Neural cell (in vitro differentiated cells): ENCODE results near the gene DPF3. TPM values are rescaled to one million over a fixed set of nuclear protein-coding genes. Genes with fewer than 3 reads are reported as not detected.

Experiments used
- H2AFZ ChIP-seq: fragments of 200-600, 300-800 bp; sonication (generic), shearing (Covaris generic); 2 replicates; pipeline ENCODE4 v1.6.0; 2014; ENCODE audit warnings: low read depth, mild to moderate bottlenecking, antibody characterized with exemption, low read length, moderate library complexity
- H3F3A ChIP-seq: fragments of 200-600 bp; shearing (Covaris generic); 2 replicates; pipeline ENCODE4 v1.6.1; 2016; ENCODE audit warnings: mild to moderate bottlenecking, moderate library complexity, mixed read lengths, antibody characterized with exemption, low read length; ENCODE audit not compliant: insufficient read depth, poor library complexity, severe bottlenecking
- H3K27ac ChIP-seq: fragments of 200-600, 300-800 bp; sonication (generic), shearing (Covaris generic); 2 replicates; pipeline ENCODE4 v1.5.1; 2014; ENCODE audit warnings: mild to moderate bottlenecking, low read length, moderate library complexity
- H3K27me3 ChIP-seq: fragments of 300-800, 200-600 bp; sonication (generic), shearing (Covaris generic); 2 replicates; pipeline ENCODE4 v1.6.0; 2014; ENCODE audit warnings: mild to moderate bottlenecking, low read depth, low read length, moderate library complexity; ENCODE audit not compliant: insufficient read depth
- H3K36me3 ChIP-seq: fragments of 300-800, 200-600 bp; sonication (generic), shearing (Covaris generic); 2 replicates; pipeline ENCODE4 v1.5.1; 2014; ENCODE audit warnings: mild to moderate bottlenecking, antibody characterized with exemption, low read length, moderate library complexity; ENCODE audit not compliant: insufficient read depth
- H3K4me2 ChIP-seq: fragments of 300-800, 200-600 bp; sonication (generic), shearing (Covaris generic); 2 replicates; pipeline ENCODE4 v1.6.0; 2014; ENCODE audit warnings: mild to moderate bottlenecking, low read length
- H3K4me3 ChIP-seq: fragments of 300-800, 200-600 bp; sonication (generic), shearing (Covaris generic); 2 replicates; pipeline ENCODE4 v1.5.1; 2014; ENCODE audit warnings: mild to moderate bottlenecking, low read length, moderate library complexity
- H3K79me2 ChIP-seq: fragments of 200-600 bp; shearing (Covaris generic); replicated peaks from 2 replicates; pipeline ENCODE4 v1.6.0; 2014; ENCODE audit warnings: mild to moderate bottlenecking, low read length, moderate library complexity; ENCODE audit not compliant: insufficient read depth
- H3K9ac ChIP-seq: fragments of 300-800, 200-600 bp; sonication (generic), shearing (Covaris generic); 2 replicates; pipeline ENCODE4 v1.6.1; 2016; ENCODE audit warnings: mild to moderate bottlenecking, low read length, mixed read lengths
- H3K9me2 ChIP-seq: fragments of 200-600 bp; shearing (Covaris generic); 2 replicates; pipeline ENCODE4 v1.6.1; 2016; ENCODE audit warnings: mild to moderate bottlenecking, low read length, mixed read lengths; ENCODE audit not compliant: insufficient read depth
- H3K9me3 ChIP-seq: fragments of 200-600, 300-800 bp; sonication (generic), shearing (Covaris generic); 2 replicates; pipeline ENCODE4 v1.6.1; 2016; ENCODE audit warnings: mild to moderate bottlenecking, mixed run types, low read length, moderate library complexity, mixed read lengths
- H4K20me1 ChIP-seq: fragments of 200-600 bp; shearing (Covaris generic); 2 replicates; pipeline ENCODE4 v1.6.1; 2016; ENCODE audit warnings: mild to moderate bottlenecking, mixed run types; ENCODE audit not compliant: insufficient read depth
- CTCF ChIP-seq: fragments of 450-650 bp; IDR thresholded peaks from 2 replicates; pipeline ENCODE4 v1.5.1; 2014; ENCODE audit warnings: antibody characterized with exemption, mild to moderate bottlenecking, moderate library complexity; ENCODE audit not compliant: poor library complexity, severe bottlenecking
- EP300 ChIP-seq: fragments of 450-650 bp; conservative IDR thresholded peaks from 2 replicates; pipeline ENCODE4 v1.6.1; 2014; ENCODE audit warnings: antibody characterized with exemption, mild to moderate bottlenecking, moderate library complexity; ENCODE audit not compliant: poor library complexity, severe bottlenecking
- EZH2 ChIP-seq: fragments of 200-600, 300-800 bp; shearing (Covaris generic), sonication (generic); IDR thresholded peaks from 2 replicates; pipeline ENCODE4 v1.6.1; 2014; ENCODE audit warnings: antibody characterized with exemption, low read length, borderline replicate concordance, mild to moderate bottlenecking; ENCODE audit not compliant: insufficient read depth, poor library complexity, severe bottlenecking
- MXI1 ChIP-seq: fragments of 450-650 bp; conservative IDR thresholded peaks from 2 replicates; pipeline ENCODE4 v1.6.1; 2014; ENCODE audit warnings: antibody characterized with exemption, mild to moderate bottlenecking; ENCODE audit not compliant: poor library complexity, severe bottlenecking
- POLR2AphosphoS5 ChIP-seq: IDR thresholded peaks from 2 replicates; pipeline ENCODE4 v1.6.1; 2012
- RAD21 ChIP-seq: fragments of 450-650 bp; conservative IDR thresholded peaks from 2 replicates; pipeline ENCODE4 v1.6.1; 2014; ENCODE audit warnings: antibody characterized with exemption, mild to moderate bottlenecking, moderate library complexity
- REST ChIP-seq: IDR thresholded peaks from 2 replicates; pipeline ENCODE4 v1.6.1; 2012; ENCODE audit warnings: borderline replicate concordance
- SMC3 ChIP-seq: fragments of 450-650 bp; conservative IDR thresholded peaks from 2 replicates; pipeline ENCODE4 v1.6.1; 2014; ENCODE audit warnings: antibody characterized with exemption, mild to moderate bottlenecking, moderate library complexity; ENCODE audit not compliant: poor library complexity
- TAF1 ChIP-seq: IDR thresholded peaks from 2 replicates; pipeline ENCODE4 v1.6.1; 2012; ENCODE audit warnings: low read depth
- polyA plus RNA-seq: library from polyadenylated mRNA; depleted of rRNA; stranded (reverse); fragments of >200 nt; gene quantifications from 2 replicates; pipeline ENCODE4 v1.2.3, GENCODE V29; 2014

The DPF3 gene
- polyA plus RNA-seq, 1 donor from 2014 or later, result 2.9 TPM

GRCh38 chr14:72801836-72802587, 91.9 kb downstream of the DPF3 start:
- Histone ChIP-seq H3K27ac (no peak overlapping the region), H4K20me1 (no peaks in the 10 kb centered on the region), H3F3A (peaks cover 2% of the 10 kb centered on the region), H2AFZ (no peak overlapping the region), H3K36me3 (no peaks in the 10 kb centered on the region), H3K4me2 (no peak overlapping the region), H3K79me2 (no peaks in the 10 kb centered on the region), H3K9me2 (no peaks in the 10 kb centered on the region), H3K27me3 (no peaks in the 10 kb centered on the region), H3K4me3 (no peak overlapping the region), H3K9ac (no peak overlapping the region), H3K9me3 (no peaks in the 10 kb centered on the region)
- TF ChIP-seq SMC3 (no peak), EP300 (no peak), EZH2 (no peak), POLR2AphosphoS5 (no peak), CTCF (no peak), TAF1 (no peak), REST (no peak), MXI1 (no peak), RAD21 (no peak)

GRCh38 chr14:72801381-72801812, 92.5 kb downstream of the DPF3 start:
- H3K79me2 ChIP-seq, result no peaks in the 10 kb centered on the region
- peaks cover 2% of the 10 kb centered on the region for H3F3A ChIP-seq
- H4K20me1 ChIP-seq, result no peaks in the 10 kb centered on the region
- no peaks in the 10 kb centered on the region for H3K36me3 ChIP-seq
- H3K9me3 ChIP-seq, result no peaks in the 10 kb centered on the region
- H2AFZ ChIP-seq, result no peak overlapping the region
- no peaks in the 10 kb centered on the region for H3K9me2 ChIP-seq
- no peak overlapping the region for H3K4me2 ChIP-seq
- no peak overlapping the region for H3K4me3 ChIP-seq
- H3K27ac ChIP-seq, result no peak overlapping the region
- no peak overlapping the region for H3K9ac ChIP-seq
- no peaks in the 10 kb centered on the region for H3K27me3 ChIP-seq
- TF ChIP-seq EZH2, result no peak
- no peak for TF ChIP-seq RAD21
- TF ChIP-seq POLR2AphosphoS5, result no peak
- TF ChIP-seq EP300, result no peak
- no peak for TF ChIP-seq CTCF
- TF ChIP-seq SMC3, result no peak
- no peak for TF ChIP-seq TAF1
- TF ChIP-seq MXI1, result no peak
- TF ChIP-seq REST, result no peak
